Neural progenitor cell (in vitro differentiated cells): ENCODE data around the gene GSDMA. TPM values are rescaled to one million over a fixed set of nuclear protein-coding genes. Genes with fewer than 3 reads are reported as not detected.

ENCODE experiments used
- DNase-seq: peaks from one replicate; pipeline ENCODE4 v3.0.0-alpha.2; 2016; ENCODE audit warnings: low spot score
- H2AFZ ChIP-seq: fragments of 200-600 bp; sonication (generic); replicated peaks from 2 replicates; pipeline ENCODE4 v1.6.1; 2016; ENCODE audit warnings: antibody characterized with exemption
- H3F3A ChIP-seq: fragments of 200-600 bp; sonication (generic); 2 replicates; pipeline ENCODE4 v1.6.1; 2016; ENCODE audit warnings: antibody characterized with exemption, low read depth
- H3K27ac ChIP-seq: fragments of 200-600 bp; sonication (generic); 2 replicates; pipeline ENCODE4 v1.5.1; 2016; ENCODE audit warnings: mild to moderate bottlenecking
- H3K27me3 ChIP-seq: fragments of 200-600 bp; sonication (generic); 2 replicates; pipeline ENCODE4 v1.6.1; 2016; ENCODE audit warnings: mild to moderate bottlenecking, moderate library complexity
- H3K36me3 ChIP-seq: fragments of 200-600 bp; sonication (generic); 2 replicates; pipeline ENCODE4 v1.5.1; 2016
- H3K4me1 ChIP-seq: fragments of 200-600 bp; sonication (generic); 2 replicates; pipeline ENCODE4 v1.6.1; 2016; ENCODE audit warnings: mixed run types
- H3K4me2 ChIP-seq: fragments of 200-600 bp; sonication (generic); 2 replicates; pipeline ENCODE4 v1.6.1; 2016
- H3K4me3 ChIP-seq: fragments of 200-600 bp; sonication (generic); 2 replicates; pipeline ENCODE4 v1.5.1; 2016
- H3K79me2 ChIP-seq: fragments of 200-600 bp; sonication (generic); 2 replicates; pipeline ENCODE4 v1.6.1; 2016; ENCODE audit warnings: low read depth
- H3K9ac ChIP-seq: fragments of 200-600 bp; sonication (generic); 2 replicates; pipeline ENCODE4 v1.6.1; 2016
- H3K9me3 ChIP-seq: fragments of 200-600 bp; sonication (generic); 2 replicates; pipeline ENCODE4 v1.5.1; 2016; ENCODE audit warnings: low read depth
- H4K20me1 ChIP-seq: fragments of 200-600 bp; sonication (generic); 2 replicates; pipeline ENCODE4 v1.6.1; 2016; ENCODE audit warnings: low read depth
- H3K27ac Mint-ChIP-seq: 3 replicates; pipeline ENCODE4 v1.8.0; 2021; ENCODE audit warnings: mixed read lengths
- H3K27me3 Mint-ChIP-seq: 2 replicates; pipeline ENCODE4 v1.8.0; 2022; ENCODE audit warnings: low read depth, mild to moderate bottlenecking, inconsistent platforms, moderate library complexity, mixed read lengths; ENCODE audit not compliant: insufficient read depth
- H3K36me3 Mint-ChIP-seq: 3 replicates; pipeline ENCODE4 v1.8.0; 2021; ENCODE audit warnings: mixed read lengths
- H3K4me1 Mint-ChIP-seq: 3 replicates; pipeline ENCODE4 v1.8.0; 2021; ENCODE audit warnings: mixed read lengths
- H3K4me3 Mint-ChIP-seq: 3 replicates; pipeline ENCODE4 v1.8.0; 2021; ENCODE audit warnings: mild to moderate bottlenecking, moderate library complexity, mixed read lengths
- H3K9me3 Mint-ChIP-seq: 3 replicates; pipeline ENCODE4 v1.8.0; 2020; ENCODE audit warnings: mixed read lengths
- CTCF ChIP-seq: fragments of 200-600 bp; sonication (generic); IDR thresholded peaks from 2 replicates; pipeline ENCODE4 v1.5.1; 2017; ENCODE audit warnings: antibody characterized with exemption, mild to moderate bottlenecking
- EZH2 ChIP-seq: fragments of 200-600 bp; sonication (generic); IDR thresholded peaks from 2 replicates; pipeline ENCODE4 v1.6.1; 2017; ENCODE audit warnings: antibody characterized with exemption, mild to moderate bottlenecking, moderate library complexity
- EZH2phosphoT487 ChIP-seq: fragments of 200-600 bp; sonication (generic); IDR thresholded peaks from 2 replicates; pipeline ENCODE4 v1.6.1; 2017; ENCODE audit warnings: antibody characterized with exemption
- total RNA-seq: library from RNA; depleted of rRNA; stranded (reverse); fragments of >200 nt; gene quantifications from 2 replicates; pipeline ENCODE4 v1.2.3, GENCODE V29; 2015; ENCODE audit warnings: low replicate concordance

Gene GSDMA
- total RNA-seq, 1 donor from 2014 or later: not detected

DNA sequence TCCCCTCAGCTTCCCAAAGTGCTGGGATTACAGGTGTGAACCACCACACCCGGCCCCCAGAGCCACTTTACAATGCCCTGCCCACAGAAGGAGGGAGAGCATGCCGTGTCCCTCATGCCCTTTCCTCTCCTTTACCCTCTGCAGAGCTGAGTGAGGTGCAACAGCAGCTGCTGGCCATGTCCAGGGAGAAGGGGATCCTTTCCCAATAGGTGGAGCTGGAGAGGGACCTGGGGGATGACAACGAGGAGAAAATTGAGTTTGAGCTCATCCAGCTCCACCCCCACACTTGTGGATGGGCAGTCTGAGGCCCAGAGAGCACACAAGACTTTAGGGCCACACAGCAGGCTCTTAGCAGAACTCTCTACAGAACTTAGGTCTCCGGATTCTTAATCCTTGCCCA, 7.9 kb upstream of the GSDMA start:
- H2AFZ ChIP-seq: no peak overlapping the region
- no peaks in the 10 kb centered on the region for H3K9me3 ChIP-seq
- H3K79me2 ChIP-seq: no peaks in the 10 kb centered on the region
- Mint-ChIP-seq H3K9me3 (no peaks in the 10 kb centered on the region), H3K27me3 (peaks cover 6% of the 10 kb centered on the region), H3K4me3 (no peak overlapping the region), H3K27ac (no peak overlapping the region), H3K4me1 (peaks cover 18% of the 10 kb centered on the region), H3K36me3 (no peaks in the 10 kb centered on the region)
- no peak for DNase-seq
- no peaks in the 10 kb centered on the region for H3K36me3 ChIP-seq
- H3F3A ChIP-seq: peaks cover 4% of the 10 kb centered on the region
- no peaks in the 10 kb centered on the region for H3K4me1 ChIP-seq
- no peak for TF ChIP-seq CTCF
- TF ChIP-seq EZH2: no peak
- TF ChIP-seq EZH2phosphoT487: no peak
- H4K20me1 ChIP-seq: no peaks in the 10 kb centered on the region
- H3K9ac ChIP-seq: no peak overlapping the region
- no peak overlapping the region for H3K4me2 ChIP-seq
- H3K4me3 ChIP-seq: no peak overlapping the region
- peaks cover 16% of the 10 kb centered on the region for H3K27me3 ChIP-seq
- H3K27ac ChIP-seq: no peak overlapping the region

DNA sequence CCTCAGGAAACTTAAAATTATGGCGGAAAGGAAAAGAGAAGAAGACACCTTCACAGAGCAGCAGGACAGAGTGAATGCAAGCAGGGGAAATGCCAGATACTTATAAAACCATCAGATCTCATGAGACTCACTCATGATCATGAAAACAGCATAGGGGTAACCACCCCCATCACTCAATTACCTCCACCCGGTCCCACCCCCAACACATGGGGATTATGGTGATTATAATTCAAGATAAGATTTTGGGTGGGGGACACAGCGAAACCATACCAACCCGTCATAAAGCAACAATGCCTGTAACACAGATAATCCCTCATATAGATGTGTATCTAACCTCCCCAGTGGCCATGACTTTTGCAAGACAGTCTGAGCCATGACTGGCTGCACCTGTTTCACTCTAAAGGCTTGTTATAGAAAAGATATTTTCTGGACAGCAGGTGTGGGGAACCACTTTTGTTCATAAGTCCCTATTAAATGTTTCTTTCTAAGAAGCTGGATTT, 7.0 kb upstream of the GSDMA start:
- H3K4me2 ChIP-seq: no peak overlapping the region
- peaks cover 4% of the 10 kb centered on the region for H3F3A ChIP-seq
- H2AFZ ChIP-seq: no peak overlapping the region
- peaks cover 14% of the 10 kb centered on the region for H3K27me3 ChIP-seq
- H3K4me1 Mint-ChIP-seq: peaks cover 18% of the 10 kb centered on the region
- no peak for DNase-seq
- H3K27me3 Mint-ChIP-seq: peaks cover 9% of the 10 kb centered on the region
- no peak overlapping the region for H3K4me3 ChIP-seq
- no peaks in the 10 kb centered on the region for H3K9me3 ChIP-seq
- H3K9me3 Mint-ChIP-seq: no peaks in the 10 kb centered on the region
- H3K36me3 ChIP-seq: no peaks in the 10 kb centered on the region
- TF ChIP-seq EZH2 (no peak), CTCF (no peak), EZH2phosphoT487 (no peak)
- no peak overlapping the region for H3K4me3 Mint-ChIP-seq
- no peaks in the 10 kb centered on the region for H3K36me3 Mint-ChIP-seq
- no peaks in the 10 kb centered on the region for H3K79me2 ChIP-seq
- H3K27ac ChIP-seq: no peak overlapping the region
- H3K9ac ChIP-seq: no peak overlapping the region
- H3K27ac Mint-ChIP-seq: no peak overlapping the region
- H3K4me1 ChIP-seq: no peaks in the 10 kb centered on the region
- no peaks in the 10 kb centered on the region for H4K20me1 ChIP-seq

- Histone ChIP-seq H4K20me1 (no peaks in the 10 kb centered on the region), H3K27ac (no peak overlapping the region), H3F3A (no peaks in the 10 kb centered on the region), H3K4me1 (no peaks in the 10 kb centered on the region), H3K4me3 (no peak overlapping the region), H3K9ac (no peak overlapping the region), H3K27me3 (no peaks in the 10 kb centered on the region), H3K36me3 (no peaks in the 10 kb centered on the region), H3K4me2 (no peak overlapping the region), H3K9me3 (no peaks in the 10 kb centered on the region), H2AFZ (no peak overlapping the region), H3K79me2 (no peaks in the 10 kb centered on the region)
- H3K4me3 Mint-ChIP-seq: no peak overlapping the region
- H3K4me1 Mint-ChIP-seq: peaks cover 13% of the 10 kb centered on the region
- no peaks in the 10 kb centered on the region for H3K9me3 Mint-ChIP-seq
- no peak overlapping the region for H3K27ac Mint-ChIP-seq
- H3K36me3 Mint-ChIP-seq: no peaks in the 10 kb centered on the region
- H3K27me3 Mint-ChIP-seq: peaks cover 16% of the 10 kb centered on the region
- TF ChIP-seq CTCF (no peak), EZH2phosphoT487 (no peak), EZH2 (no peak)
- DNase-seq: no peak
Measured at GRCh38 chr17:39960524-39961041, 2.2 kb upstream of the GSDMA start.
